ENCODE measurements around the gene MTUS2.

The MTUS2 gene

GRCh38 chr13:28935104-28935503, 115.0 kb downstream of the MTUS2 start:
- TF ChIP-seq CTCF (IDR thresholded peaks at IDR 0.05) = no peak

- TF ChIP-seq CTCF (IDR thresholded peaks at IDR 0.05) = no peak
Measured at GRCh38 chr13:28942906-28943305, 122.8 kb downstream of the MTUS2 start.

GRCh38 chr13:28953714-28954418, 133.7 kb downstream of the MTUS2 start:
- no peak for TF ChIP-seq CTCF (IDR thresholded peaks at IDR 0.05)

GRCh38 chr13:28954419-28954725, 134.2 kb downstream of the MTUS2 start:
- TF ChIP-seq CTCF (IDR thresholded peaks at IDR 0.05) = no peak

GRCh38 chr13:28954810-28955209, 134.7 kb downstream of the MTUS2 start:
- TF ChIP-seq CTCF (IDR thresholded peaks at IDR 0.05) = no peak

GRCh38 chr13:28955264-28955966, 135.3 kb downstream of the MTUS2 start:
- TF ChIP-seq CTCF (IDR thresholded peaks at IDR 0.05) = no peak

- no peak for TF ChIP-seq CTCF (IDR thresholded peaks at IDR 0.05)
Measured at GRCh38 chr13:28958018-28958417, 137.9 kb downstream of the MTUS2 start.
